ENCODE results near the gene WDR5.

- TF ChIP-seq, protein P1, sequence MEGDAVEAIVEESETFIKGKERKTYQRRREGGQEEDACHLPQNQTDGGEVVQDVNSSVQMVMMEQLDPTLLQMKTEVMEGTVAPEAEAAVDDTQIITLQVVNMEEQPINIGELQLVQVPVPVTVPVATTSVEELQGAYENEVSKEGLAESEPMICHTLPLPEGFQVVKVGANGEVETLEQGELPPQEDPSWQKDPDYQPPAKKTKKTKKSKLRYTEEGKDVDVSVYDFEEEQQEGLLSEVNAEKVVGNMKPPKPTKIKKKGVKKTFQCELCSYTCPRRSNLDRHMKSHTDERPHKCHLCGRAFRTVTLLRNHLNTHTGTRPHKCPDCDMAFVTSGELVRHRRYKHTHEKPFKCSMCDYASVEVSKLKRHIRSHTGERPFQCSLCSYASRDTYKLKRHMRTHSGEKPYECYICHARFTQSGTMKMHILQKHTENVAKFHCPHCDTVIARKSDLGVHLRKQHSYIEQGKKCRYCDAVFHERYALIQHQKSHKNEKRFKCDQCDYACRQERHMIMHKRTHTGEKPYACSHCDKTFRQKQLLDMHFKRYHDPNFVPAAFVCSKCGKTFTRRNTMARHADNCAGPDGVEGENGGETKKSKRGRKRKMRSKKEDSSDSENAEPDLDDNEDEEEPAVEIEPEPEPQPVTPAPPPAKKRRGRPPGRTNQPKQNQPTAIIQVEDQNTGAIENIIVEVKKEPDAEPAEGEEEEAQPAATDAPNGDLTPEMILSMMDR (IDR thresholded peaks at IDR 0.05) = no peak
- TF ChIP-seq POLR2A (IDR thresholded peaks at IDR 0.05) = no peak
Observed at GRCh38 chr9:134150557-134151214, 14.8 kb downstream of the WDR5 start.

Measured in testis (tissue), 2 donors.